Measurements from ENCODE around the gene ADAMTS7.

GRCh38 chr15:78761020-78761419, 50.2 kb downstream of the ADAMTS7 start:
- TF ChIP-seq CTCF (IDR thresholded peaks at IDR 0.05) (no peak), POLR2A (IDR thresholded peaks at IDR 0.05) (no peak)

Measured in uterus (tissue), 2 donors.